Natural killer cell (primary cell): ENCODE results near the gene TSBP1. TPM values are rescaled to one million over a fixed set of nuclear protein-coding genes. Genes with fewer than 3 reads are reported as not detected.

Experiments used
- ATAC-seq, 3 donors: fragments of 150-1000 bp in 2 of 3; fragments of 200-7000 bp in 1 of 3; cut with Tn5 transposase; 1 replicate in 1 of 3; 2 replicates in 2 of 3; pipeline ENCODE4 v1.10.0; 2021; ENCODE audit warnings: mild to moderate bottlenecking in 2 of 3, moderate library complexity in 2 of 3
- DNase-seq, 2 donors: peaks; one replicate each; pipeline versions ENCODE4 v3.0.0 to v3.0.0-alpha.2; 2013 to 2021; ENCODE audit warnings: mixed read lengths in 1 of 2
- H3K27ac ChIP-seq: one replicate; pipeline ENCODE4 v1.5.1; 2013; ENCODE audit warnings: mild to moderate bottlenecking, low read length
- H3K27me3 ChIP-seq: one replicate; pipeline ENCODE4 v1.6.1; 2013; ENCODE audit warnings: low read length; ENCODE audit not compliant: control insufficient read depth, insufficient read depth
- H3K36me3 ChIP-seq: one replicate; pipeline ENCODE4 v1.6.1; 2013; ENCODE audit warnings: low read length; ENCODE audit not compliant: control insufficient read depth, insufficient read depth
- H3K4me1 ChIP-seq: one replicate; pipeline ENCODE4 v1.6.1; 2013; ENCODE audit warnings: low read length; ENCODE audit not compliant: control insufficient read depth, insufficient read depth
- H3K4me3 ChIP-seq: one replicate; pipeline ENCODE4 v1.5.1; 2013; ENCODE audit warnings: low read length
- H3K9me3 ChIP-seq: one replicate; pipeline ENCODE4 v1.6.1; 2013; ENCODE audit warnings: low read length; ENCODE audit not compliant: control insufficient read depth, insufficient read depth
- H3K27ac Mint-ChIP-seq, 2 donors: one replicate each; pipeline ENCODE4 v1.8.0; 2022; ENCODE audit warnings: mild to moderate bottlenecking in 2 of 2, mixed read lengths in 2 of 2, moderate library complexity in 1 of 2
- H3K27me3 Mint-ChIP-seq, 2 donors: one replicate each; pipeline ENCODE4 v1.8.0; 2022; ENCODE audit warnings: low read depth in 2 of 2, mixed read lengths in 2 of 2
- H3K36me3 Mint-ChIP-seq: one replicate; pipeline ENCODE4 v1.8.0; 2022; ENCODE audit warnings: mixed read lengths
- H3K4me1 Mint-ChIP-seq, 2 donors: one replicate each; pipeline ENCODE4 v1.8.0; 2022; ENCODE audit warnings: mixed read lengths in 2 of 2
- H3K4me3 Mint-ChIP-seq: one replicate; pipeline ENCODE4 v1.8.0; 2022; ENCODE audit warnings: mild to moderate bottlenecking, moderate library complexity, mixed read lengths
- H3K9me3 Mint-ChIP-seq, 2 donors: one replicate each; pipeline ENCODE4 v1.8.0; 2022; ENCODE audit warnings: mixed read lengths in 2 of 2
- CTCF ChIP-seq: fragments of 200-600 bp; IDR thresholded peaks from one replicate; pipeline ENCODE4 v1.8.0; 2022; ENCODE audit warnings: antibody characterized with exemption
- WGBS: methylation state at CpG from one replicate; pipeline ENCODE4 v1.1.7; 2013; ENCODE audit warnings: missing lambda C conversion rate; ENCODE audit not compliant: insufficient coverage; 5-methylcytosine and 5-hydroxymethylcytosine counted together
- intact Hi-C: fragments of 100-400 bp; cut with micrococcal nuclease; formaldehyde crosslinking; loops from one replicate; pipeline ENCODE4 v1.14.2; 2022
- total RNA-seq, 4 donors: library from RNA; stranded (reverse); fragments of 120-200 nt in 1 of 4; gene quantifications; one replicate each; pipeline versions ENCODE4 v1.2.3 to v1.2.4, GENCODE V29; 2013 to 2022

TSBP1 gene
- total RNA-seq, 3 donors from 2014 or later (not counting 1 experiment from before 2014, with no cell fraction given), result not detected

- Histone ChIP-seq H3K4me1 (no peaks in the 10 kb centered on the region), H3K36me3 (no peaks in the 10 kb centered on the region), H3K4me3 (no peak overlapping the region), H3K27ac (no peak overlapping the region), H3K9me3 (no peaks in the 10 kb centered on the region), H3K27me3 (no peaks in the 10 kb centered on the region)
- DNase-seq, result no peak
- no peak for ATAC-seq
- Mint-ChIP-seq H3K9me3 (no peaks in the 10 kb centered on the region), H3K4me1 (no peaks in the 10 kb centered on the region), H3K4me3 (no peak overlapping the region), H3K36me3 (no peaks in the 10 kb centered on the region), H3K27ac (no peak overlapping the region), H3K27me3 (peaks cover 27 to 49% of the 10 kb centered on the region in 2 donors)
- 44% methylated on average over 3 of the region's 4 CpGs for WGBS
- intact Hi-C loops, result no loop called here
- no peak for TF ChIP-seq CTCF
These were observed 29.7 kb upstream of the TSBP1 start for GRCh38 chr6:32401284-32401963.

DNA sequence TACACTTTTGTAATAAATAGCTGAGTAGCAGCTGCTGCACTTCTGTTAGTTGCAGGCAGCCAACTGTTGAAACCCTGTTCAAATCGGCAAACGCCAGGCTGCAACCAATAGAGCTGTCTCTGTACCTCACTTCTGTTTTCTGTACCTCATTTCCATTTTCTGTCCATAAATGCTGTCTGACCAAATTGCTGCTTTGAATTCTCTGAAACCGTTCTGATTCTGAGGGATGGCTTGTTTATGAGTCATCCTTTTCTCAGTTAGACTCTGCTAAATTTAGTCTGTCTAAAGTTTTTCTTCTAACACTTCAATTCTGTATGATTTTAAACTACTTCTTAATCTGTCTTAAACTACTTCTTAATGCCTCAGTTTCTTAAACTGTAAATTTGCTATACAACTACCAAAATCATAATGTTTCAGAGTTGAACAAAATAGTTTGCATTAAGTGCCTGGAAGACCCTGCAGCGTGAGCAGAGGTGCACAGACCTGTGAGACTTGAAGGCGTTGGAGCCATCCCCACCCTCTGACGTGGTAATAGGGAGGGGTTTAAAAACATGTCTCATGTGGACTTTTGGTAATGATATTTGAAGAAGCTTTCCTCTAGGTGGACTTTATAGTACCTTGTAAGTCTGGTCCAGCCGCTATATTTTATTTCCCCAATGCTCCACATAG is 25.7 kb upstream of the TSBP1 start:
- no peaks in the 10 kb centered on the region for H3K36me3 ChIP-seq
- intact Hi-C loops, result no loop called here
- 68% methylated on average over 5 of the region's 7 CpGs for WGBS
- H3K4me1 ChIP-seq, result no peaks in the 10 kb centered on the region
- no peak overlapping the region for H3K4me3 Mint-ChIP-seq
- H3K36me3 Mint-ChIP-seq, result no peaks in the 10 kb centered on the region
- H3K9me3 Mint-ChIP-seq, result no peaks in the 10 kb centered on the region
- no peak overlapping the region for H3K27ac Mint-ChIP-seq
- H3K27me3 ChIP-seq, result no peaks in the 10 kb centered on the region
- H3K9me3 ChIP-seq, result no peaks in the 10 kb centered on the region
- H3K27ac ChIP-seq, result no peak overlapping the region
- no peak for ATAC-seq
- DNase-seq, result no peak
- no peak overlapping the region for H3K4me3 ChIP-seq
- H3K4me1 Mint-ChIP-seq, result no peaks in the 10 kb centered on the region
- TF ChIP-seq CTCF, result no peak
- H3K27me3 Mint-ChIP-seq, result peaks cover 22 to 48% of the 10 kb centered on the region in 2 donors

- ATAC-seq, result no peak
- H3K4me1 Mint-ChIP-seq, result no peaks in the 10 kb centered on the region
- H3K4me3 ChIP-seq, result no peak overlapping the region
- no peaks in the 10 kb centered on the region for H3K36me3 Mint-ChIP-seq
- intact Hi-C loops, result no loop called here
- peaks cover 19 to 48% of the 10 kb centered on the region in 2 donors for H3K27me3 Mint-ChIP-seq
- H3K27ac ChIP-seq, result no peak overlapping the region
- no peaks in the 10 kb centered on the region for H3K36me3 ChIP-seq
- H3K9me3 Mint-ChIP-seq, result no peaks in the 10 kb centered on the region
- no peak overlapping the region for H3K27ac Mint-ChIP-seq
- DNase-seq, result no peak
- 95% methylated on average over 9 of the region's 10 CpGs for WGBS
- H3K9me3 ChIP-seq, result no peaks in the 10 kb centered on the region
- H3K4me3 Mint-ChIP-seq, result no peak overlapping the region
- no peak for TF ChIP-seq CTCF
- no peaks in the 10 kb centered on the region for H3K27me3 ChIP-seq
- H3K4me1 ChIP-seq, result no peaks in the 10 kb centered on the region
These were observed 24.3 kb upstream of the TSBP1 start for GRCh38 chr6:32396028-32396427.
